CD14-positive monocyte (primary cell): ENCODE measurements around the gene NRXN3. TPM values are rescaled to one million over a fixed set of nuclear protein-coding genes. Genes with fewer than 3 reads are reported as not detected.

Experiments used
- DNase-seq, 3 donors: peaks; one replicate each; pipeline ENCODE4 v3.0.0-alpha.2; 2011 to 2022
- H2AFZ ChIP-seq: 2 replicates; pipeline ENCODE4 v1.6.0; 2012; ENCODE audit warnings: mild to moderate bottlenecking, low read depth, low read length, inconsistent platforms; ENCODE audit not compliant: insufficient read depth, poor library complexity, severe bottlenecking
- H3K27ac ChIP-seq, 2 donors: 1 replicate in 1 of 2; 2 replicates in 1 of 2; pipeline ENCODE4 v1.5.1; 2012 to 2013; ENCODE audit warnings: low read length in 2 of 2, control low read depth in 1 of 2, inconsistent platforms in 1 of 2, low read depth in 1 of 2, mild to moderate bottlenecking in 1 of 2
- H3K27me3 ChIP-seq, 2 donors: one replicate each; pipeline versions ENCODE4 v1.6.0 to v1.6.1; 2011 to 2013; ENCODE audit warnings: low read length in 2 of 2; ENCODE audit not compliant: control insufficient read depth in 2 of 2, insufficient read depth in 2 of 2
- H3K36me3 ChIP-seq, 2 donors: replicated peaks in 1 of 2; 1 replicate in 1 of 2; 2 replicates in 1 of 2; pipeline versions ENCODE4 v1.5.1 to v1.6.1; 2012 to 2013; ENCODE audit warnings: low read length in 2 of 2, control low read depth in 1 of 2, inconsistent platforms in 1 of 2, mild to moderate bottlenecking in 1 of 2; ENCODE audit not compliant: insufficient read depth in 2 of 2, control insufficient read depth in 1 of 2
- H3K4me1 ChIP-seq, 2 donors: 1 replicate in 1 of 2; 2 replicates in 1 of 2; pipeline versions ENCODE4 v1.5.1 to v1.6.1; 2012 to 2013; ENCODE audit warnings: low read length in 2 of 2, control low read depth in 1 of 2, inconsistent platforms in 1 of 2, mild to moderate bottlenecking in 1 of 2, moderate library complexity in 1 of 2; ENCODE audit not compliant: insufficient read depth in 2 of 2, control insufficient read depth in 1 of 2
- H3K4me2 ChIP-seq: replicated peaks from 2 replicates; pipeline ENCODE3; 2012; ENCODE audit warnings: low read length, moderate library complexity, mild to moderate bottlenecking; ENCODE audit not compliant: poor library complexity, severe bottlenecking; ENCODE audit errors: extremely low read depth
- H3K4me3 ChIP-seq, 3 experiments: fragments of 200-600 bp in 1 of 3; sonication (generic) in 1 of 3; replicated peaks in 1 of 3; 1 replicate in 2 of 3; 2 replicates in 1 of 3; pipeline ENCODE4 v1.5.1; 2011 to 2013; ENCODE audit warnings: low read length in 3 of 3, mild to moderate bottlenecking in 3 of 3, control low read depth in 2 of 3, low read depth in 2 of 3, inconsistent platforms in 1 of 3, moderate library complexity in 1 of 3
- H3K79me2 ChIP-seq: 2 replicates; pipeline ENCODE4 v1.6.0; 2012; ENCODE audit warnings: mild to moderate bottlenecking, control low read depth, inconsistent platforms, low read length, moderate library complexity; ENCODE audit not compliant: insufficient read depth
- H3K9ac ChIP-seq: 2 replicates; pipeline ENCODE4 v1.6.0; 2017; ENCODE audit warnings: low read length, mild to moderate bottlenecking; ENCODE audit not compliant: insufficient read depth, poor library complexity, severe bottlenecking
- H3K9me3 ChIP-seq, 2 donors: replicated peaks in 1 of 2; 1 replicate in 1 of 2; 2 replicates in 1 of 2; pipeline versions ENCODE4 v1.5.1 to v1.6.1; 2012 to 2013; ENCODE audit warnings: low read length in 2 of 2, control low read depth in 1 of 2; ENCODE audit not compliant: control insufficient read depth in 1 of 2, insufficient read depth in 1 of 2
- H4K20me1 ChIP-seq: 2 replicates; pipeline ENCODE4 v1.6.0; 2012; ENCODE audit warnings: mild to moderate bottlenecking, low read length, control low read depth, moderate library complexity; ENCODE audit not compliant: insufficient read depth
- H3K27ac Mint-ChIP-seq, 7 donors: one replicate each; pipeline ENCODE4 v1.8.0; 2020; ENCODE audit warnings: mild to moderate bottlenecking in 7 of 7, mixed read lengths in 7 of 7, moderate library complexity in 6 of 7, inconsistent platforms in 2 of 7
- H3K27me3 Mint-ChIP-seq, 3 donors: one replicate each; pipeline ENCODE4 v1.8.0; 2021 to 2022; ENCODE audit warnings: low read depth in 3 of 3, mild to moderate bottlenecking in 3 of 3, mixed read lengths in 3 of 3, moderate library complexity in 3 of 3, inconsistent platforms in 1 of 3
- H3K36me3 Mint-ChIP-seq, 2 donors: one replicate each; pipeline ENCODE4 v1.8.0; 2020; ENCODE audit warnings: mixed read lengths in 2 of 2, inconsistent platforms in 1 of 2, mild to moderate bottlenecking in 1 of 2
- H3K4me1 Mint-ChIP-seq: one replicate; pipeline ENCODE4 v1.8.0; 2020; ENCODE audit warnings: mild to moderate bottlenecking, mixed read lengths
- H3K4me3 Mint-ChIP-seq, 2 donors: one replicate each; pipeline ENCODE4 v1.8.0; 2020; ENCODE audit warnings: mild to moderate bottlenecking in 2 of 2, mixed read lengths in 2 of 2, moderate library complexity in 1 of 2
- H3K9me3 Mint-ChIP-seq, 7 donors: one replicate each; pipeline ENCODE4 v1.8.0; 2020 to 2022; ENCODE audit warnings: mixed read lengths in 7 of 7, mild to moderate bottlenecking in 6 of 7, moderate library complexity in 6 of 7, inconsistent platforms in 2 of 7
- WGBS: methylation state at CpG from one replicate; pipeline ENCODE4 v1.1.5; 2013; ENCODE audit warnings: missing lambda C conversion rate; ENCODE audit not compliant: insufficient coverage; 5-methylcytosine and 5-hydroxymethylcytosine counted together
- intact Hi-C, 2 donors: fragments of 100-400 bp; cut with micrococcal nuclease; formaldehyde crosslinking; loops; one replicate each; pipeline versions ENCODE4 v1.15.0 to v1.15.1; 2023
- polyA plus RNA-seq, 3 donors: library from polyadenylated mRNA; depleted of rRNA in 1 of 3; unstranded in 2 of 3; stranded (reverse) in 1 of 3; fragments of 300-500 nt in 2 of 3; fragments of >200 nt in 1 of 3; fragmentation: Illumina TruSeq in 2 of 3; gene quantifications; 1 replicate in 2 of 3; 2 replicates in 1 of 3; pipeline ENCODE4 v1.2.3, GENCODE V29; 2012 to 2021
- TF ChIP-seq, protein P1 (sequence below): fragments of 200-600 bp; IDR thresholded peaks from one replicate; pipeline ENCODE4 v1.8.0; 2022; ENCODE audit warnings: antibody characterized with exemption, mild to moderate bottlenecking

Gene NRXN3
- polyA plus RNA-seq, 3 donors: not detected

DNA sequence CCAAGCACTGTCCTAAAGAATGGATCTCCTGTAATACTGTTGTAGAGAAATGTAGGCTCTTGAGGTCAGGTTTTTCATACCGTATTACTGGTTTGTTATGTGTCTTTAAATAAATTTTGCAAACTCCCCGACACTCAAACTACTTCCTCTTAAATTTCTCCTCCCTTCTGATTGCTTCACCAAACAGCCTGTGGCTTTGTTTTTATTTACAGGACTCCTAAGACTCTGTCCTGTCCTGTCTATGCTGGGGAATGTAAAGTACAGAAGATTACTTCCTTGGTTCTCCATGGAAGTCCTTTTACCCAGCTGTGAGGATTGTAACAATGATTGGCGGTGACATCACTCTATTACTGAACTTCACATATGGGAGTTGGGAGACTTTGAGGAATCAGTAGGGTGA is 1167.6 kb downstream of the NRXN3 start:
- Histone ChIP-seq H3K4me3 (no peak overlapping the region), H3K79me2 (no peaks in the 10 kb centered on the region), H3K9ac (no peak overlapping the region), H3K36me3 (no peaks in the 10 kb centered on the region), H3K27me3 (no peaks in the 10 kb centered on the region), H3K4me1 (no peaks in the 10 kb centered on the region), H3K9me3 (no peaks in the 10 kb centered on the region), H2AFZ (no peak overlapping the region), H3K27ac (no peak overlapping the region), H3K4me2 (no peak overlapping the region), H4K20me1 (no peaks in the 10 kb centered on the region)
- H3K9me3 Mint-ChIP-seq: peaks cover 0 to 7% (median 2%) of the 10 kb centered on the region in 7 donors
- H3K36me3 Mint-ChIP-seq: no peaks in the 10 kb centered on the region
- no CpG with 5 or more reads among the region's 3 CpGs for WGBS
- TF ChIP-seq, protein P1, sequence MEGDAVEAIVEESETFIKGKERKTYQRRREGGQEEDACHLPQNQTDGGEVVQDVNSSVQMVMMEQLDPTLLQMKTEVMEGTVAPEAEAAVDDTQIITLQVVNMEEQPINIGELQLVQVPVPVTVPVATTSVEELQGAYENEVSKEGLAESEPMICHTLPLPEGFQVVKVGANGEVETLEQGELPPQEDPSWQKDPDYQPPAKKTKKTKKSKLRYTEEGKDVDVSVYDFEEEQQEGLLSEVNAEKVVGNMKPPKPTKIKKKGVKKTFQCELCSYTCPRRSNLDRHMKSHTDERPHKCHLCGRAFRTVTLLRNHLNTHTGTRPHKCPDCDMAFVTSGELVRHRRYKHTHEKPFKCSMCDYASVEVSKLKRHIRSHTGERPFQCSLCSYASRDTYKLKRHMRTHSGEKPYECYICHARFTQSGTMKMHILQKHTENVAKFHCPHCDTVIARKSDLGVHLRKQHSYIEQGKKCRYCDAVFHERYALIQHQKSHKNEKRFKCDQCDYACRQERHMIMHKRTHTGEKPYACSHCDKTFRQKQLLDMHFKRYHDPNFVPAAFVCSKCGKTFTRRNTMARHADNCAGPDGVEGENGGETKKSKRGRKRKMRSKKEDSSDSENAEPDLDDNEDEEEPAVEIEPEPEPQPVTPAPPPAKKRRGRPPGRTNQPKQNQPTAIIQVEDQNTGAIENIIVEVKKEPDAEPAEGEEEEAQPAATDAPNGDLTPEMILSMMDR: no peak
- H3K27me3 Mint-ChIP-seq: peaks cover 0 to 3% (median 3%) of the 10 kb centered on the region in 3 donors
- H3K4me3 Mint-ChIP-seq: no peak overlapping the region
- no peak overlapping the region for H3K27ac Mint-ChIP-seq
- intact Hi-C loops: no loop called here
- H3K4me1 Mint-ChIP-seq: no peaks in the 10 kb centered on the region
- no peak for DNase-seq

DNA sequence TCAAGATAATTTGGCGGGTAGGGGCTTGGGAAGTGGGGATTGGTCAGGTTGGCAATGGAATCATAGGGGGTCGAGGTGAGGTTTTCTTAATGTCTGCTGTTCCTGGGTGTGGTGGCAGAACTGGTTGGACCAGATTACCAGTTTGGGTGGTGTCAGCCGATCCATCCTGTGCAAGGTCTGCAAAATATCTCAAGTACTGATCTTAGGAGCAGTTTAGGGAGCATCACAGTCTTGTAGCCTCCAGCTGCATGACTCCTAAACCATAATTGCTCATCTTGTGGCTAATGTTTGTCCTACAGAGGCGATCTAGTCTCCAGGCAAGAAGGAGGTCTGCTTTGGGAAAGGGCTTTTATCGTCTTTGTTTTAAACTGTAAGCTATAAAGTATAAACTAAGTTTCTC is 1172.8 kb downstream of the NRXN3 start:
- Histone ChIP-seq H3K4me3 (no peak overlapping the region), H3K27ac (no peak overlapping the region), H3K27me3 (no peaks in the 10 kb centered on the region), H3K4me1 (no peaks in the 10 kb centered on the region), H3K9ac (no peak overlapping the region), H4K20me1 (no peaks in the 10 kb centered on the region), H3K9me3 (no peaks in the 10 kb centered on the region), H3K79me2 (no peaks in the 10 kb centered on the region), H3K4me2 (no peak overlapping the region), H2AFZ (no peak overlapping the region), H3K36me3 (no peaks in the 10 kb centered on the region)
- Mint-ChIP-seq H3K36me3 (no peaks in the 10 kb centered on the region), H3K4me3 (no peak overlapping the region), H3K4me1 (no peaks in the 10 kb centered on the region), H3K9me3 (peaks cover 0 to 5% (median 2%) of the 10 kb centered on the region in 7 donors), H3K27ac (no peak overlapping the region), H3K27me3 (peaks cover 0 to 3% (median 2%) of the 10 kb centered on the region in 3 donors)
- TF ChIP-seq, protein P1: no peak
- no peak for DNase-seq
- intact Hi-C loops: no loop called here
- 63% methylated on average over 2 of the region's 5 CpGs for WGBS
